Retina (tissue), 1 donor: ENCODE measurements around the gene PCSK4.
"Not testable (repeated sequence)": the region's sequence is repeated elsewhere in the genome, so short reads cannot be mapped to it uniquely, and the experiment has no call there.

Experiments used
- DNase-seq: peaks from one replicate; pipeline ENCODE4 v3.0.0-alpha.2; 2016

PCSK4 gene

GRCh38 chr19:1452802-1453524, 37.2 kb downstream of the PCSK4 start:
- peak; percentile 54 for DNase-seq

GRCh38 chr19:1451916-1452801, 38.0 kb downstream of the PCSK4 start:
- peak; percentile 88 for DNase-seq

GRCh38 chr19:1450735-1451731, 39.1 kb downstream of the PCSK4 start:
- DNase-seq = peak; percentile 67

DNA sequence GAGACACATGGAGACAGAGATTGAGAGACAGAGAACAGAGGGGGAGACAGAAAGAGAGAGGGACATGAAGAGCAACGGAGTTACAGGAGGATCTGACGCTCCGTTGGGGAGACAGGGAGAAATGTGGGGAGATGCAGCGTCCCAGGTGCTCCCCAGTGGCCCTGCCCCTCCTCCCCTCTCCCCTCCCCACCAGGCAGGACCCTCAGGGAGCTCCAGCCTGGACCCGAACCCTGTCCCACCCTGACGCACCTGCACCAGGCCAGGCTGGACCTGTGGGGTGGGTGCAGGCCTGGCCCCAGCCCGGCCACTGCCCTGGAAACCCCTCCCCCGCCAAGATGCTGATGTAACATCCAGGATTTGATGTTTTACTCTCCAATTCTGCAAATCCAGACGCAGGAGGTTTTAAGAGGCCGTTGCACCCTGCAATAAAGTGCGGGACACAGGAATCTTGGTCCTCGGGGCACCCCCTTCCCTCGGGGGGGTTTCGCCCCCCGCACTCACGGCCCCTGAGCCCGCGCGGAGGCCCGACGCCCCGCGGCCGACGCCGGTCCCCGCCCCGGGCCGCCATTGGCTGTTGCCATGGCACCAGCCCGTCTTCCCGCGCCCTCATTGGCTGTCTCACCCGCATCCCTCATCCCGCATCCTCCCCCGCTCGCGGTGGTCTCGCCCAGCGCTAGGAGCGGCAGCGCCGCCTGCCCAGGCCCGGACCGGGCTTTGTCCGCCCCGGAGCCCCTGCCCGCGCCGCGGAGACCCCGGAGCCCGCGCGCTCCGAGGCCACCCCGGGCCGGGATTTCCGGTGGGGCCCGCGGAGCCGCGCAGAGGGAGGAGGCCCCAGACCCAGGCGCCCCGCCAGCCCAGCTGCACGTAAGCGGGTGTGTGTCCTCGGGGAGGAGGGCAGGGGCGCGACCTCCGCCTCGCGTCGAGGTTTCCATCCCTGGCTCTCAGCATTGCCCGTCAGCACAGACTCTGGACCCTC, 40.4 kb downstream of the PCSK4 start, which contains the start of gene APC2:
APC2 (plus strand) TSS at position 655 of the 976 bp plus-strand sequence. CDS start 2,881 bp downstream, outside the sequence.
- DNase-seq = peak; percentile 94

DNA sequence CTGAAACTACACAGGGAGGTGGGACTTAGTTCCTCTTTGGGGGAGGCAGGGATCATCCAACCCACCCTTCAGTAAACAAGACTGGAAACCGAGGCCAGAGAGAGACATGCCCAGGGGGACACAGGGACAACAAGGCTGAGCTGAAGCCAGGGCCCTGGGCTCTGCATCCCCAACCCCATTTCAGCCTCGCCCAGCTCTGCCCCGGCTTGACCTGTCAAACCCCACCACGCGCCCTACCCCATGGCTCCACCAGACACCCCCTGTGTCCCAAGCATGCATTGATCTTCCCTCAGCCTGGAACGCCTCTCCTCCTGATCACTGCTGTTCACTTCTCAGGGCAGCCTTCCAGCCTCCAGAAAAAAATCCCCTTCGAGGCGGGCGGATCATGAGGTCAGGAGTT, 42.2 kb downstream of the PCSK4 start:
- no peak for DNase-seq

GRCh38 chr19:1447504-1447903, 42.6 kb downstream of the PCSK4 start:
- no peak for DNase-seq

GRCh38 chr19:1446713-1447481, 43.3 kb downstream of the PCSK4 start:
- DNase-seq = no peak

- DNase-seq = peak; percentile 90
These were observed 44.0 kb downstream of the PCSK4 start for GRCh38 chr19:1445932-1446712.

DNA sequence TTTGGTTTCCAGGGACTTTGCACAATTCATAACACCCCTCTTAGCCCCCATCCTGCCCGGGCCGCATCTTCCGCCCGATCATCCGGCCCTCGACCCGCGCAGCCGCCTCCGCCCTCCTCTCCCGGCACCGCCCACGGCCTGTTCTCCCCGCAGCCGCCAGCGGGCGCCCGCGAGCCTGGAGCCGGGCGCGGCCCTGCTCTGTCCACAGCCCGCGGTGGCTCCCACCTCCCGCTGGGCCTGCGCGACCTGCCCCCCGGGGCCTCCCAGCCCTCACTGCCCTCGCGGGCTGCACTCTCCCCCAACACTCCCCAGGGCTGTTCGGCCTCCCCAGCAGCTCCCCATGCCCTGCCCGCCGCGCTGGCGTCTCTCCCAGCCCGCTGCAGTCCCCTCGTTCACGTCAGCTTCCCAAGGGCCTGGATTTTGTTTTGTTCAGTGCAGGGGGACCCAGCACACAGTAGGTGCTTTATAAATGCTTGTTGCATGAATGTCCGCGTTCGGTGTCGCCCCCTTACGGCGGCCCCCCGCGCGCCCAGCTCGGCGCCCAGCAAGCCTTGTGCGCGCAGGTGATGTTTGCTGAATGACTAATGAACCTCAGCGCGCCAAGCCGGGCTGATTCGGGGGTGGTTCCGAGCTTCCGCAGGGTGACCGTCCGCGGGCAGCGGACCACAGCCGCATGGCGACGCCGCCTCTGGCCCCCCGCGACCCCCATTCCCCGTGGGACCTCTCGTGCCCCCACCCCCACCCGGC, 44.8 kb downstream of the PCSK4 start:
- DNase-seq = peak; percentile 97

- DNase-seq = no peak
These were observed 48.3 kb downstream of the PCSK4 start for GRCh38 chr19:1441677-1442438.

DNA sequence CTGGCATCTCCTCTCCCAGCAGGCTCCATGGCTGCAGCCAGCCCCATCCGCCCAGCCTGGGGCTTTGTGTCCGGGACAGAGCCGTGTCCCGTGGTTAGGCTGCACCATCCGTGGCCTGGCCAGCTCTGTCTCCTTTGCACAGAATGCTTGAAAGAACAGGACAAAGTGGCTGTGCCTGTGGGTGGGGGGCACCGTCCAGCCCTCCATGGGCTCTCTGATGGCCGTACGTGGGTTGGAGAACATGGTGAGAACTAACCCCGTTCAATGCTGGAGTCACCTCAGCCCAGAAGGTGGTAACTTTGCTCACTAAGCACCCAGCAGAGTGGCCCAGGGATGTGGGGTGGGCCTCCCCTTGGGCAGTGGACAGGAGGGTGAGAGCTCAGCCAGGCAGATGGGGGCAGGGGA, 49.1 kb downstream of the PCSK4 start:
- no peak for DNase-seq

DNA sequence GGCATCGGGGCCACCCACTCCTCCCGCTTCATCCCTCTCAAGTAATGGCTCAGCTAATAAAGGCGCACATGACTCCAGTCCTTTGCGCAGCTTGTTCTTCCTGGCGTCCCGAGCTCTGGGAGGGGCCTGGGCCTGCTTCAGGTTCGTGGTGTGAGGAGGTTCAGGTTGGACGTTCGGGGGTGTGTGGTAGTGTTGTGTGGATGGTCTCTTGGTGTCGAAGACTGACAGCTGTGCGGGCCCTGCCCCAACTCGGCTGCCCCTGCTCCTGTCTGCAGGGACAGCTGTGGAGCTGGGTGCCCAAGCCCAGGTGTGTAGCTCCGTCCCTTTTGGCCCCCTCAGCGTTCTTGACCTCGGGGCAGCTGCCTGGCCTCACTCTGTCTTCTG, 49.7 kb downstream of the PCSK4 start:
- no peak for DNase-seq

- not testable (repeated sequence) for DNase-seq
These were observed 50.4 kb downstream of the PCSK4 start for GRCh38 chr19:1439525-1440417.

DNA sequence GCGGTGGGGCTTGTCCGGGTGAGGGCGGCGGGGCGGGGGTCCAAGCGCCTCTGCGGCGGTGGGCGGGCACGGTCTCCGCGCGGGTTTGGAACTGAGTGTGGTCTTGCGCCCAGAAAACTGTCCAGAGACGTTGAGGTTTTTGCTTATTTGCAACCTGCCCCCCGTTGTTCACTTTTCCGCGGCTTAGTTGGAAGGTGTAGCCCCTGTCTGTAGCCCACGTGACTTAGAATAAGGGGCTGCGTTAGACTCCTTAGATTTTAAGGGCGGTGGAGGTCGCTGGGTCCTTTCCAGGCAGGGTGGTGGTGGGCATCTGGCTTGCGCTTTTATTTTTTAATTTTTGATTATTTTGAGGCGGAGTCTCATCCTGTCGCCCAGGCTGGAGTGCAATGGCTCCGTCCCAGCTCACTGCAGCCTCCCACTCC, 51.2 kb downstream of the PCSK4 start:
- peak; percentile 37 for DNase-seq

- peak; percentile 99 for DNase-seq
These were observed 51.9 kb downstream of the PCSK4 start, which contains the start of gene RPS15 for GRCh38 chr19:1438035-1438932. TSS of gene RPS15 (plus strand) at chr19:1438396. CDS start at chr19:1438426, 30 bp downstream.

DNA sequence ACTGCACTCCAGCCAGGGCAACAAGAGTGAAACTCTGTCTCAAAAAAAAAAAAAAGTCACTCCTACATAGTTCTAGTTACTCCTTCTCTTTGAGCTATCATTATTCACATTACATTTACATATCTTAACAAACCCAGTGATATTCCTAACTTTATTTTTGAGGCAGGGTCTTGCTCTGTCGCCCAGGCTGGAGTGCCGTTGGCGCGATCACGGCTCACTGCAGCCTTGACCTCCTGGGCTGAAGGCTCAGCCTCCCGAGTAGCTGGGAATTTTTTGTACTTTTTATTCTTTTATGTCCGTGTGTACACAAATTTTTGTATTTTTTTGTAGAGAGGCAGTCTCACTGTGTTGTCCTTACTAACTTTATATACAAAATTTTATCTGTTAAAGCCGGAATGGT, 52.5 kb downstream of the PCSK4 start:
- DNase-seq = no peak
